Activated CD8-positive, alpha-beta memory T cell treated with anti-CD3 and anti-CD28 coated beads, Interleukin-2, amount 50 U/mL, for 1 hour (primary cell): Measurements from ENCODE around the gene VAT1.
"Not testable (repeated sequence)": the region's sequence is repeated elsewhere in the genome, so short reads cannot be mapped to it uniquely, and the experiment has no call there.

Experiments
- DNase-seq: peaks from one replicate; pipeline ENCODE4 v3.0.0-alpha.2; 2020; ENCODE audit errors: extremely low read depth

Gene VAT1

GRCh38 chr17:43021741-43022512 is at the start of gene VAT1:
Gene VAT1 (minus strand): TSS chr17:43022385. CDS start chr17:43022322, 63 bp downstream.
- no peak for DNase-seq

GRCh38 chr17:43070872-43071271 is 48.7 kb upstream of the VAT1 start:
- no peak for DNase-seq

- DNase-seq = no peak
Observed at GRCh38 chr17:43070257-43070656, 48.1 kb upstream of the VAT1 start.

- DNase-seq = no peak
Observed at GRCh38 chr17:43069368-43069898, 47.2 kb upstream of the VAT1 start.

GRCh38 chr17:43068570-43069367 is 46.6 kb upstream of the VAT1 start:
- DNase-seq = no peak

GRCh38 chr17:43062984-43063638 is 40.9 kb upstream of the VAT1 start:
- DNase-seq = no peak

- no peak for DNase-seq
Observed at GRCh38 chr17:43056051-43056450, 33.9 kb upstream of the VAT1 start.

GRCh38 chr17:43053008-43053407 is 30.8 kb upstream of the VAT1 start:
- DNase-seq = not testable (repeated sequence)

GRCh38 chr17:43051969-43052368 is 29.8 kb upstream of the VAT1 start:
- no peak for DNase-seq

- DNase-seq = no peak
Observed at GRCh38 chr17:43044024-43044423, 21.8 kb upstream of the VAT1 start.

GRCh38 chr17:43043307-43043706 is 21.1 kb upstream of the VAT1 start:
- DNase-seq = no peak

GRCh38 chr17:43042025-43042628 is 19.9 kb upstream of the VAT1 start:
- no peak for DNase-seq

- no peak for DNase-seq
Observed at GRCh38 chr17:43040655-43041054, 18.5 kb upstream of the VAT1 start.

- no peak for DNase-seq
Observed at GRCh38 chr17:43039646-43040045, 17.5 kb upstream of the VAT1 start.

GRCh38 chr17:43034894-43035293 is 12.7 kb upstream of the VAT1 start:
- no peak for DNase-seq

GRCh38 chr17:43033948-43034881 is 12.0 kb upstream of the VAT1 start:
- DNase-seq = no peak

- no peak for DNase-seq
Observed at GRCh38 chr17:43031666-43032065, 9.5 kb upstream of the VAT1 start.

GRCh38 chr17:43030137-43030767 is 8.1 kb upstream of the VAT1 start:
- DNase-seq = no peak

GRCh38 chr17:43028221-43028861 is 6.2 kb upstream of the VAT1 start:
- DNase-seq = no peak
